SU-DHL-6 (cell line): Measurements from ENCODE around the gene USP43.

Experiments used
- H2AFZ ChIP-seq: fragments of 200-600 bp; sonication (generic); 2 replicates; pipeline ENCODE4 v1.6.1; 2014; ENCODE audit warnings: low read depth, mild to moderate bottlenecking, moderate library complexity, mixed read lengths, antibody characterized with exemption, low read length; ENCODE audit not compliant: severe bottlenecking
- H3F3A ChIP-seq: fragments of 200-600 bp; shearing (Covaris generic); 2 replicates; pipeline ENCODE4 v1.6.0; 2016; ENCODE audit warnings: antibody characterized with exemption, mild to moderate bottlenecking; ENCODE audit not compliant: insufficient read depth
- H3K27ac ChIP-seq: fragments of 200-600 bp; sonication (generic); 2 replicates; pipeline ENCODE4 v1.5.1; 2016; ENCODE audit warnings: low read depth, mild to moderate bottlenecking, low read length, moderate library complexity, mixed read lengths
- H3K27me3 ChIP-seq: fragments of 200-600 bp; sonication (generic), shearing (Covaris generic); 2 replicates; pipeline ENCODE4 v1.6.0; 2014; ENCODE audit warnings: mild to moderate bottlenecking, low read length
- H3K36me3 ChIP-seq: fragments of 200-600 bp; sonication (generic); 2 replicates; pipeline ENCODE4 v1.6.1; 2014; ENCODE audit warnings: mild to moderate bottlenecking, low read length, mixed read lengths
- H3K4me2 ChIP-seq: fragments of 300-600, 200-600 bp; shearing (Covaris generic), sonication (generic); 2 replicates; pipeline ENCODE4 v1.6.0; 2014; ENCODE audit warnings: low read length, low read depth, mild to moderate bottlenecking; ENCODE audit not compliant: poor library complexity, severe bottlenecking
- H3K4me3 ChIP-seq: fragments of 200-600 bp; sonication (generic); 2 replicates; pipeline ENCODE4 v1.5.1; 2014; ENCODE audit warnings: antibody characterized with exemption, low read length, mild to moderate bottlenecking, mixed read lengths; ENCODE audit not compliant: insufficient read depth, poor library complexity, severe bottlenecking
- H3K79me2 ChIP-seq: fragments of 200-600 bp; sonication (generic); 2 replicates; pipeline ENCODE4 v1.6.1; 2014; ENCODE audit warnings: mild to moderate bottlenecking, low read length, moderate library complexity; ENCODE audit not compliant: insufficient read depth
- H3K9ac ChIP-seq: fragments of 200-600 bp; sonication (generic); 2 replicates; pipeline ENCODE4 v1.7.0; 2014; ENCODE audit warnings: mild to moderate bottlenecking, low read length
- H3K9me2 ChIP-seq: fragments of 200-600 bp; sonication (generic); replicated peaks from 2 replicates; pipeline ENCODE4 v1.6.1; 2014; ENCODE audit warnings: low read length; ENCODE audit not compliant: insufficient read depth
- H3K9me3 ChIP-seq: fragments of 200-600 bp; sonication (generic); 2 replicates; pipeline ENCODE4 v1.6.1; 2014; ENCODE audit warnings: low read length, mixed read lengths; ENCODE audit not compliant: insufficient read depth
- H4K20me1 ChIP-seq: fragments of 200-600 bp; sonication (generic); 2 replicates; pipeline ENCODE4 v1.6.1; 2014; ENCODE audit warnings: low read depth, mild to moderate bottlenecking, antibody characterized with exemption, low read length, moderate library complexity, mixed read lengths
- CTCF ChIP-seq: fragments of 200-600 bp; sonication (generic); IDR thresholded peaks from one replicate; pipeline ENCODE4 v1.5.1; 2017; ENCODE audit warnings: antibody characterized with exemption, mild to moderate bottlenecking, low read length, moderate library complexity; ENCODE audit not compliant: insufficient read depth, poor library complexity, severe bottlenecking
- EZH2phosphoT487 ChIP-seq: fragments of 200-600 bp; sonication (generic), shearing (Covaris generic); conservative IDR thresholded peaks from 2 replicates; pipeline ENCODE4 v1.6.1; 2018; ENCODE audit warnings: mild to moderate bottlenecking, antibody characterized with exemption, low read length, moderate library complexity, mixed read lengths

USP43 gene

GRCh38 chr17:9615486-9615885, 29.8 kb upstream of the USP43 start:
- Histone ChIP-seq H3K9ac (no peak overlapping the region), H3K9me3 (no peaks in the 10 kb centered on the region), H3K36me3 (no peaks in the 10 kb centered on the region), H3K4me3 (no peak overlapping the region), H2AFZ (no peak overlapping the region), H3K9me2 (no peaks in the 10 kb centered on the region), H3F3A (no peaks in the 10 kb centered on the region), H3K79me2 (no peaks in the 10 kb centered on the region), H3K4me2 (no peak overlapping the region), H3K27ac (no peak overlapping the region), H3K27me3 (no peaks in the 10 kb centered on the region), H4K20me1 (no peaks in the 10 kb centered on the region)
- TF ChIP-seq CTCF (no peak), EZH2phosphoT487 (no peak)

GRCh38 chr17:9622961-9623360, 22.4 kb upstream of the USP43 start:
- no peak overlapping the region for H3K4me2 ChIP-seq
- H3K36me3 ChIP-seq, result no peaks in the 10 kb centered on the region
- no peak overlapping the region for H2AFZ ChIP-seq
- H3K79me2 ChIP-seq, result no peaks in the 10 kb centered on the region
- TF ChIP-seq CTCF (no peak), EZH2phosphoT487 (no peak)
- no peaks in the 10 kb centered on the region for H3K9me2 ChIP-seq
- no peaks in the 10 kb centered on the region for H4K20me1 ChIP-seq
- peaks cover 3% of the 10 kb centered on the region; the same call in 1 of the 2 replicates for H3K9me3 ChIP-seq
- H3K27ac ChIP-seq, result no peak overlapping the region
- no peak overlapping the region for H3K4me3 ChIP-seq
- H3K9ac ChIP-seq, result no peak overlapping the region
- no peaks in the 10 kb centered on the region for H3F3A ChIP-seq
- H3K27me3 ChIP-seq, result no peaks in the 10 kb centered on the region

GRCh38 chr17:9628509-9628908, 16.8 kb upstream of the USP43 start:
- H3K4me2 ChIP-seq, result no peak overlapping the region

More at GRCh38 chr17:9628509-9628908, 16.8 kb upstream of the USP43 start:
- no peak overlapping the region for H2AFZ ChIP-seq
- no peaks in the 10 kb centered on the region for H3K36me3 ChIP-seq
- no peaks in the 10 kb centered on the region for H3K79me2 ChIP-seq
- H3K9me2 ChIP-seq, result no peaks in the 10 kb centered on the region
- H3K4me3 ChIP-seq, result no peak overlapping the region
- H3K9me3 ChIP-seq, result peaks cover 2% of the 10 kb centered on the region; the same call in 1 of the 2 replicates
- no peak overlapping the region for H3K27ac ChIP-seq
- H4K20me1 ChIP-seq, result no peaks in the 10 kb centered on the region
- H3K9ac ChIP-seq, result no peak overlapping the region
- no peaks in the 10 kb centered on the region for H3K27me3 ChIP-seq
- H3F3A ChIP-seq, result no peaks in the 10 kb centered on the region
- TF ChIP-seq CTCF (no peak), EZH2phosphoT487 (no peak)
